ENCODE results near the gene GPR179. TPM values are rescaled to one million over a fixed set of nuclear protein-coding genes. Genes with fewer than 3 reads are reported as not detected.

Gene GPR179
- total RNA-seq, 4 donors from 2014 or later = 0.12 to 5.3 (median 0.97) TPM; not detected in 1

DNA sequence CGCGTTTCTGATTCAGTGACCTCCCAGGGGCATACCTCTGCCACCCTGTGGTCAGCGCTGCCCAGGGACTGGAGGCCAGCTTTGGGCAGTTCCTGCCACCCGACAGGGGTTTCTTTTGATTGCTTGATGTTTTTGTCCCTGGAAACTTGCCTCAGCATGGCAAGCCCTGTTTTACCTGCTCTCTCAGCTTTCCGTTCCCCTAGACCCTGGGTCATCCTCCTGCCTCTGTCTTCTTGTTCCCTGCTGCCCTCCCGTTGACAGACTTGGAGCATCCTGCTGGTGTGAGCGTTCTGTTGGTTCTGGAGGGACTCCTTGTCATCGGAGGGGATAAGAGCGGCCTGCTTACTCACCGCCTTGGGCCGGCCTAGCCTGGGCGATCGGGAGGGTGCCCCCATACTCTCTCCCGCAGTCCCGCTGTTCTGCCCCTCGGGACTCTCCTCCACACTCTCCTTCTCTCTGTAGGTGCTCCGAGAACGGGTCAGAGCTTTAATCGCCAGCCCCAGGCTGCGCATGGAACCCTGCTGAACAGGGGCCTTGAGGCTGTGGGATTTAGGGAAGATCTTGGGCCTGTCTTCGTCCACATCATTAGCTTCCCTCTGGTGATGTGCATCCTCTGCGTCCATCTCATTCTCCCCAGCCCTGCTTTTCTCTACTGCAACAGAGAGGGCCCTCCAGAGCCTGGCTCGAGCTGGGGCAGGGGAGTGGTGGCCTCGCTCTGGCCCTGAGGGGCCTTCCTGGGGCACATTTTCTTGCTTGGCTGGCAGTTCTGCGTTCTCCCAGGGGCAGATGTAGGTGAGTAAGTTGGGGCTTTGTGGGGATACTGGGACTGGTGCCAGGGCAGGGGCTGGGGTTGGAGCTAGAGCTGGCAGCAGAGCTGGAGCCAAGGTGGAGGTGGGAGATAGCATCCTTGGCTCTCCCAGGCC is 13.7 kb downstream of the GPR179 start:
- H3K27ac ChIP-seq = no peak overlapping the region
- H3K27me3 ChIP-seq = no peaks in the 10 kb centered on the region
- TF ChIP-seq POLR2A (IDR thresholded peaks at IDR 0.05) = no peak
- TF ChIP-seq, protein P1, sequence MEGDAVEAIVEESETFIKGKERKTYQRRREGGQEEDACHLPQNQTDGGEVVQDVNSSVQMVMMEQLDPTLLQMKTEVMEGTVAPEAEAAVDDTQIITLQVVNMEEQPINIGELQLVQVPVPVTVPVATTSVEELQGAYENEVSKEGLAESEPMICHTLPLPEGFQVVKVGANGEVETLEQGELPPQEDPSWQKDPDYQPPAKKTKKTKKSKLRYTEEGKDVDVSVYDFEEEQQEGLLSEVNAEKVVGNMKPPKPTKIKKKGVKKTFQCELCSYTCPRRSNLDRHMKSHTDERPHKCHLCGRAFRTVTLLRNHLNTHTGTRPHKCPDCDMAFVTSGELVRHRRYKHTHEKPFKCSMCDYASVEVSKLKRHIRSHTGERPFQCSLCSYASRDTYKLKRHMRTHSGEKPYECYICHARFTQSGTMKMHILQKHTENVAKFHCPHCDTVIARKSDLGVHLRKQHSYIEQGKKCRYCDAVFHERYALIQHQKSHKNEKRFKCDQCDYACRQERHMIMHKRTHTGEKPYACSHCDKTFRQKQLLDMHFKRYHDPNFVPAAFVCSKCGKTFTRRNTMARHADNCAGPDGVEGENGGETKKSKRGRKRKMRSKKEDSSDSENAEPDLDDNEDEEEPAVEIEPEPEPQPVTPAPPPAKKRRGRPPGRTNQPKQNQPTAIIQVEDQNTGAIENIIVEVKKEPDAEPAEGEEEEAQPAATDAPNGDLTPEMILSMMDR (IDR thresholded peaks at IDR 0.05) = no peak
- H3K9me3 ChIP-seq = no peaks in the 10 kb centered on the region
- no peaks in the 10 kb centered on the region for H3K36me3 ChIP-seq
- DNase-seq = no peak
- H3K4me1 ChIP-seq = no peaks in the 10 kb centered on the region
- intact Hi-C loops (cut with DNase I; ENCODE audit: low total_unique reads) = no loop called here
- H3K4me3 ChIP-seq = no peak overlapping the region

DNA sequence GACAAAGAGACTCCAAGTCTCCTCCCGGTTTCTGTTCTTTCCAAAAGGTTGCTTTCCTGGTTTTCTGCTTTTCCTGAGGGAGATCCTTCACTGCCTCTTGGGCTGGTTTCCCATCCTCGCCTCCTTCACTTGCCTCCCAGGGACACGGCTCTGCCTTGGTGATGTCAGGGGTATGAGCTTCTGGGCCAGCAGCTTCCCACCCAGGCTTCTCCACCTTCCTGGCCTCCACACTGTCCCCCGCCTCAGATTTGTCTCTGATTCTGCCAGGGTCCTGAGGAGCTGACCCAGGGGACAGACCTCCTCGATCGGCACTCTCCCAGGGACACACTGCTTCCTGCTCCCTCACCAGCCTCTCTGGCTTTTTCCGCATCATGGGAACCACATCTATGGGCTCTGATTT is 14.5 kb downstream of the GPR179 start:
- H3K27ac ChIP-seq = no peak overlapping the region
- H3K9me3 ChIP-seq = no peaks in the 10 kb centered on the region
- H3K36me3 ChIP-seq = no peaks in the 10 kb centered on the region
- DNase-seq = no peak
- H3K4me3 ChIP-seq = no peak overlapping the region
- intact Hi-C loops (cut with DNase I; ENCODE audit: low total_unique reads) = no loop called here
- no peaks in the 10 kb centered on the region for H3K27me3 ChIP-seq
- H3K4me1 ChIP-seq = no peaks in the 10 kb centered on the region
- TF ChIP-seq, protein P1 (IDR thresholded peaks at IDR 0.05) = no peak

DNA sequence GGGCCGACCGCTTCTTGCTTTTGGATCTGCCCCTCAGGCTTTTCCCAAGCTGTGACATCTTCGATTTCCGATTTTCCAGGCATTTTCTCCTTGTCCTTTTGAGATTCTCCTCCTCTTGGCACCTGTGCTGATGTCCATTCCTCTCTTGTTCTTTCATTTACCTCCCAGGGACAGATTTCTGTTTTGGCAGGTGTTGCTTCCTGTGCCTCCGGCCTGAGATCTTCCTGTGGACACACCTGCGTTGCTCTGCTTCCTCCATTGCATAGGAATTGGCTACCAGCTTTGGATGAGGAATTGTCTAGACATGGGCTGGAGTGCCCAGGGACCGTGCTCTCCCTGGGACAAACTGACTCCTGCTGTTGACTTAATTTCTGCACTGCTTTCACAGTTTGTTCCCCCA is 15.1 kb downstream of the GPR179 start:
- Histone ChIP-seq H3K36me3 (no peaks in the 10 kb centered on the region), H3K4me1 (no peaks in the 10 kb centered on the region), H3K4me3 (no peak overlapping the region), H3K27me3 (no peaks in the 10 kb centered on the region), H3K9me3 (no peaks in the 10 kb centered on the region), H3K27ac (no peak overlapping the region)
- DNase-seq = no peak
- TF ChIP-seq POLR2A (IDR thresholded peaks at IDR 0.05) = no peak
- TF ChIP-seq, protein P1 (IDR thresholded peaks at IDR 0.05) = no peak
- intact Hi-C loops (cut with DNase I; ENCODE audit: low total_unique reads) = no loop called here

DNA sequence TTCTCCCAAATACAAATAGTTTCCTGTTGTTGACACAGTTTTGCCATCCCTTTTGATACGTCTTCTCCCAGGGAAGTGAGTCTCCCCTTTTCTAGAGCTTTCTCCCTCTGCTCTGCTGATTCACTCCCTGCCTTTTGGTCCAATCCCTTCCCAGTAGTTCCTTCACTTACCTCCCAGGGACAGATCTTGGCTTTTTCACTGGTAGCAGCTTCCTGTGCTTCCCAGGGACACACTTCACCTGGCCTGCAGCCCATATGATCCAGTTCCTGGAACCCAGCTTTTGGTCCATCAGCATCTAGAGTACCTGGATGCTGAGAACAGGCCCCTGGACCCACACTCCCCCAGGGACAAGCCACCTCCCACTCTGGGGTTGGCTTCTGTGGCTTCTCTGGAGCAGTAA is 15.8 kb downstream of the GPR179 start:
- TF ChIP-seq POLR2A (IDR thresholded peaks at IDR 0.05) = no peak
- TF ChIP-seq, protein P1 (IDR thresholded peaks at IDR 0.05) = no peak
- Histone ChIP-seq H3K9me3 (no peaks in the 10 kb centered on the region), H3K36me3 (no peaks in the 10 kb centered on the region), H3K4me3 (no peak overlapping the region), H3K27ac (no peak overlapping the region), H3K4me1 (no peaks in the 10 kb centered on the region), H3K27me3 (no peaks in the 10 kb centered on the region)
- intact Hi-C loops (cut with DNase I; ENCODE audit: low total_unique reads) = no loop called here
- DNase-seq = no peak

DNA sequence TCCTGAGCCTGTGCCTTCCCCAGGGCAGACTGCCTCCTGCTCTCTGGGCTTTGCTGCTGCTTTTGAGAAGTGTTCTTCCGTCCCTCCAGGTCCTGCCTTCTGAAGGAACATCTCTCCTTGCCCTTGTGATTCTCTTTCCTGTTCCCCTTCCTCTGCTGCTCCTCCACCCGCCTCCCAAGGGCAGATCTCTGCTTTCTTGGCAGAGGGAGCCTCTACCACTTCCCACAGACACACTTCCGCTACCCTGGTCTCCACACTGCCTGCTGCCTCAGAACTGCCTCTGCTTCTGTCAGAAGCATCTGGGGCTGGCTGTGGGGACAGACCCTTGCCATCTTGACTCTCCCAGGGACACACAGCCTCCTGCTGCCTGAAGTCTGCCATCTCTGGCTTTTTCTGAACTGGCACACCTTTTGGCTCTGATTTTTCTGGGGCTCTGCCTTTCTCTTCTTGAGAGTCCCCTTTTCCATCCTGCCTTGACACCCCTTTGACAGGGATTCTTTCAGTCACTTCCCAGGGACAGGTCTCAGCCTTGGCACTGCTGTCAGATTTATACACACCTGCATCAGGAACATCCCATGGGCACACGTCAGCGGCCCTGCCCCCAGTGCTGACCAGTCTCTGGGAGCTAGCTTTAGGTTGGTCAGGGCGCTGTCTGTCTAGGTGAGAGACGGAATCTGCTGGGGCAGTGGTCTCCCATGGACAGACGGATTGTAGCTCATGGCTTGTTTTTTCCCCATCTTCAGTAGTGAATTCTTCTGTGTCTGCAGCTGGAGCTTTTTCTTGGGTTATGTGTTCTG is 16.6 kb downstream of the GPR179 start:
- intact Hi-C loops (cut with DNase I; ENCODE audit: low total_unique reads) = no loop called here
- Histone ChIP-seq H3K36me3 (no peaks in the 10 kb centered on the region), H3K4me1 (no peaks in the 10 kb centered on the region), H3K9me3 (no peaks in the 10 kb centered on the region), H3K27me3 (no peaks in the 10 kb centered on the region), H3K27ac (no peak overlapping the region), H3K4me3 (no peak overlapping the region)
- TF ChIP-seq, protein P1 (IDR thresholded peaks at IDR 0.05) = no peak
- no peak for TF ChIP-seq POLR2A (IDR thresholded peaks at IDR 0.05)
- no peak for DNase-seq

Data from uterus (tissue), 4 donors.